Amniotic epithelial cell (primary cell): Measurements from ENCODE around the gene GPC5.
"Not testable (repeated sequence)": the region's sequence is repeated elsewhere in the genome, so short reads cannot be mapped to it uniquely, and the experiment has no call there.

Experiments used
- DNase-seq: peaks from one replicate; pipeline ENCODE4 v3.0.0-alpha.2; 2010; ENCODE audit warnings: low read depth

GPC5 gene

DNA sequence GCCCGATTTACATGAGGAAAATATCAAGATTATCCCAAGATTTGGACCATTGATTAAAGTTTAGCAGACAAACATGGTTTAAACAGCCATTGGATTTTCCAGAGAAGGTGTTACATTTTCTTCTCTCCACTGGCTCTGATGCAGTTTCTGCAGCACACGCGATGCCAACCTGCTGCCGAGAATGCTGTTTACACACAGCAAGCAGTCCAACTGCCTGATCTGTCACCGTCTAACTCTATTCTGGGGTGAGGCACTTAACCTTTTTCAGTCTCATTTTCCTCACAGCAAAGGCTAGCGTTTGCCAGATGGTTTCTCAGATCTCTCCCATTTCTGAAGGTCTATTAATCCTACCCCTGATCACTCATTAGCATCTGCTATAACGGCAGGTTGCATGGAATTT lies 1064.7 kb downstream of the GPC5 start:
- DNase-seq: no peak

DNA sequence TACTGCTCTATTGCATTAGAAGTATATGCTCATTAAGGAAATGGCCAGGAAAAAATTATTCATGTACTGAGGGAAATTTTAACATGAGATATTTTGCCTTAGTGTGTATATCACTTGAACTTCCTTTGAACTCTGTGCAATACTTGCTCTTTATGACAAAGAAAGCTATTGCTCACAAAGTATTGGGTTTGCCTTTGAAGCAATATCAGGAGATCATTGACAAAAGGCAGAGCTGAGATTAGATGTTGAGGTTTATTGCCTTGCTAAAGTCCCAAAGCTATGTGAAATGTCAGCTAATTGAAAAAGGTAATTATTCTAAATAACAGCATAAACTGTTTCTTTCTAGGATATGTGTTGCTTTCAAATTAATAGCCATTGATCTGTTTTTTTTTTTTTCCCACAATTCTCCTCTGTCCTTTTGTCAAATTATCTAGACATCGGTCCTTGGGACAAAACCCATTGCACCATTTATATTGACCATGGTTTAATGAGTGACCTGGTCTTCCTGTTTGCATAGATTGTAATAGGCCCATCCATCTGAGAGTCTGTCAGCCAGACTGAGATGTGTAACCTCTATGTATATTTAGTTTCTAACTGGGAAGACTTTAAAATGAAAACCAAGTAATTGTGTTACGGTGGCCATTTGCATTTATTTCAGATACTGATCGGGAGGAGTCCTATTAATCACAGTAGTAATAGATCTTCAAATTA lies 1075.5 kb downstream of the GPC5 start:
- no peak for DNase-seq

DNA sequence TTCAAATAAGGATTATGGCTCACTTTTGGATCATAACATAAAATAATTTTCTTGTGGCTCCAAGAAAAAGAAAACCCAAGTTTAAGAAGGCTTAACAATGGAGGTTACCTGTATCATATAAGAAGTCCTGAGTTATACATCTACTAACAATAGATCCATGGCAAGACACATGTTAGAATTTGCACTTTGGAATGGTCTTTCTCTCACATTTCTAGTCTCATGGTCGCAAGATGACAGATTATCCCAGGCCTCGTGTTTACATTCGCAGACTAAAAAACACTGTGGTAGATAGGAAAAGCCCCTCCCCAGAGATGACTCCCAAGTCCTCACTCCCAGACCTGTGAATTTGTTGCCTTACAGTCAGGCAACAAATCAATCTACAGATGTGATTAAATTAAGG lies 1082.0 kb downstream of the GPC5 start:
- DNase-seq: no peak

DNA sequence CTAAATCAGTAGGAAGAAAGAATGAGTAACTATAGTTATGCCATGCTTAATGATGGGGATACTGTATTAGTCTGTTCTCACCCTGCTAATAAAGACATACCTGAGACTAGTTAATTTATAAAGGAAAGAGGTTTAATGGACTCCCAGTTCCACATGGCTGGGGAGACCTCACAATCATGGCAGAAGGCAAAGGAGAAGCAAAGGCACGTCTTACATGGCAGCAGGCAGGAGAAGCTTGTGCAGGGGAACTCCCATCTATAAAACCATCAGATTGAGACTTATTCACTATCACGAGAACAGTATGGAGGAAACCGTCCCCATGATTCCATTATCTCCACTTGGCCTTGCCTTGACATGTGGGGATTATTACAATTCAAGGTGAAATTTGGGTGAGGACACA lies 1084.4 kb downstream of the GPC5 start:
- not testable (repeated sequence) for DNase-seq

DNA sequence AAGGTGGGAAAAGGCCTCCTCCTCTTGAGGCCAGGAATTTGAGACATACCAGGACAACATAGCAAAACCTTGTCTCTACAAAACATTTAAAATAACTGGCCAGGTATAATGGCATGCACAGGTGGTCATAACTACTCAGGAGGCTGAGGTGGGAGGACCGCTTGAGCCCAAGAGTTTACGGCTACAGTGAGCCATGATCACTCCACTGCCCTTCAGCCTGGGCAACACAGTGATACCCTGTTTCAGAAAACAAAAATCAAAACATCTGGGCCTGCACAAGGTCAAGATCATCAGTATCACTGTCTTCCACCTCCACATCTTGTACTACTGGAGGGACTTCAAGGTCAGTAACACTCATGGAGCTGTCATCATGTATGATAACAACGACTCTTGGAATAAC lies 1085.5 kb downstream of the GPC5 start:
- DNase-seq: no peak

DNA sequence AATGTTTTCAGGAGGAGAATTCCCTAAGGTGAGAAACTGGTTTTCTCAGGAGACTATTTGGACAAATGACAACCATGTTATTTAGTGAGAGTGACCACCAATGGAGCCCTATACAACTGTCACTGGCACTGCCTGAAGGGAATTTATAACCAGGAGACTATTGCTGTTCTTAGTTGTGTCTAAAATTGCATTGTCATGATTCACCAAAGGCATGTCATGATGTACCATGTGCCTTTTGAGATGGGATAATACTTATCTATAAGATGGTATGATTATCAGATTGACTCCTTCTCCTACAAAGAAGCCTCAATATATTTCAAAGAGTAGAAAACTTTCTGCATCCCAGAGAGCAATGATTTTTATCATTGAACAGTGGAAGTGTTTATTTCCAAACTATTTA lies 1088.8 kb downstream of the GPC5 start:
- DNase-seq: no peak

DNA sequence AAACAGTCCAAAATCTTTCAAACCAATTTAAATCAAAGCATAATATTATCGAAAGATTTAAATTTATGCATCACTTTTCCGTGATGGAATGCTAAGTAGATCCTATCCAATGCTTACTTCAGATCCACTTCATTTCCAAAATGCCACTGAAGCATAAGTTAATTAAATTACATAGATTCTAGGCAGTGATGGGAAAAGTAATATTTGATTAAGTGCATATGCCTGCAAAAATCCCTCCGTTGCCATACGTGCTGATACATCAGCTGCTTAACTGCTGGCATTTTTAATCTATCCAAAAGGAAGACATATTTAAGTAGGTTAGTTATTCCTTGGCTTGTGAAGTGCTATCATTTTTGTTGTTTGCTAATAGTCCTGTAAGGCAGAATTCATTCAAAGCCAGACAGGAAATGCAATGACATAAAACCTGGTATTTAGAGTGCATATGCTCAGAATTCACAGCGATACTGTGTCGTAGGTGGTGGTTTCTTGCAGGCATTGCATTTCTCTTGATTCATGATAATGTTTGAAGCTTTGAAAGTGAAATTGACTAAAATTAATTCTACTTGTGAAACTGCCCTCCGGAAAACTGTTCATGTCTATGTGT lies 1089.9 kb downstream of the GPC5 start:
- DNase-seq: no peak

DNA sequence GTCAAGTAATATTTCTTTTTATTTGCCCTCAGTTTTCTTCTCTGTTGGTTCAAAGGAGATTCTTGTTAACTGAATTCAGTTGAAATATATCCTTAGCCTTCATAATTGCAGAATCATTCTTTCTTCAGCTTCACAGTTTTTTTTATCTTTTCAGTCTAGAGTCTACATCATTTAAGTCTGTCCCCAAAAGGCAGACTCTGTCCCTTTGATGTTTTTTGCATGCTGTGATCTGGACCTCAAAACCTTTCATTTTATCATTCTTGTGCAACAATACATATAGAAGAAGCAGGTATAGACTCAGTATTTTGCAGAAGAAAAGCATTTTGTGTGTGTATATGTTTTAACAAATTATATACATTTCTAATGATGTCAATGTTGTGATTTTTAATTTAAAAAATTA lies 1093.4 kb downstream of the GPC5 start:
- DNase-seq: no peak

DNA sequence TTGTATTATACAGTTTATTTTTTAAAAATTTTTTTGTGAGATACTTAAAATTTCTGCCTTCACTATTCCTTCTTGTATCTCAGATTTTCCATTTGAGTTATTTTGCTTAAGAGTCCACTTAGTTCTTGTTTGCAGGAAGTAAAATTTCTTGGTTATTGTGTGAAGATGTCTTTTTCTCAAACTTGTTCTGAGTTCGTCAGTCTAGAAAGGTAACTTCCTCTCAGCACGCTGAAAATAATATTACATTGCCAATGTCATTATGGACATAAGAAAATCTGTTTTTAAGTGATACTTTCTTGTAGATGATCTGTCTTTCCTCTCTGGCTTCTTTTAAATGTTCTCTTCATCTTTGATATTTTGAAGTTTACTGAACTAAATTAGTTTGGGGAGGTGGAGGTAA lies 1096.5 kb downstream of the GPC5 start:
- DNase-seq: no peak

DNA sequence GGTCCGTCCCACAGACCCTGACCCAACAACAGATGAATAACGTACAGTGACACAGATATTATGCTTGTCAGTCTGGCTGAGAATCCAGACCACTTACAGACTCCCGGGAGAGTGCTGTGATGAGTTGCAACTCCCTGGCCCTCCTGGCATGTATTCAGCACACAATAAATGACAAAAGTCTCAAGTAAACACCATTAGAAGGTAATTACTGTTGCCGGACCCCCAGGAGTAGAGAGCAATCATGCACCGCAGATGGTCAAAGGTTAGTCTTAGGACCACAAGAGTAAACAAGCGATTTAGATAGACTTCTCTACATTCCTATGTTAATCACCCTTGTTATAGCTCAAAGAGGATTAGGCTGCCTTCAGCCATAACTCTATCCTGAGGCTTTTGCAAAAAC lies 1101.8 kb downstream of the GPC5 start:
- DNase-seq: peak; percentile 8

DNA sequence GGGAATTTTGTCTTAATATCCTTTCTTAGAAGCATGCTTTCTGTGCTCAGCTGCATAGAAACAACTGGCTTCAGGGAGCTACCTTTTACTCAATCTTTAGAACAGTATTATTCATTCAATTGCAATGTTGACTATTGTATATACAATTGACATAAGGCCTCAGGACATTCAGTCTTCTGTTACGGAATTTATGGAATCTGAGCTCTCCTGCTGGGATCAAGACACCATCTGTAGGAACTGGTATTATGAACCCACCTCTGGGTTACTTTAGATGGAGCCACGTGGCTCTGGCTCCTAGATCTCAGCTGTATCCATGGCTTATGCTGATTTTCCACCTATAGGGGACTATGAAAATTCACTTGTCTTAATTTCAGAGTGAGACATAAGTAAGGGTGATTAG lies 1112.0 kb downstream of the GPC5 start:
- DNase-seq: peak; percentile 76

DNA sequence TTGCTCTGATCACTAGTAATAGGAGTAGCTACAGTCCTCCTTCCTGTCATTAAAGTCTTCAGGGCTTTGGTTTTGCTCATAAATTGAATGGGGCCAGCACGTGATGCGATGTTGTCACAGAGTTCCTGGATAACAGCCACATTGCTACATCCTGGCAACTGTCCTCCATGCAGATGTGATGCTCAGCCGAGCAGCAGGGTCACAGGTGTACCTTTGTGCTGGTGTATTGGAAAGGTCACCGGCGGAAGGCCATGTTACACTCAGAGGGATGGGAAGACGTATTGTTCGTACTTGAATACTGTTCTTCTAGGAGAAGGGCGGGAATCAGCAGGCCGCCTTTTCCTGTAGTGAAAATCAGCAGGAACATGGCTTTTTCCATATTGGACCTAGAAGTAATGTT lies 1114.4 kb downstream of the GPC5 start:
- no peak for DNase-seq

DNA sequence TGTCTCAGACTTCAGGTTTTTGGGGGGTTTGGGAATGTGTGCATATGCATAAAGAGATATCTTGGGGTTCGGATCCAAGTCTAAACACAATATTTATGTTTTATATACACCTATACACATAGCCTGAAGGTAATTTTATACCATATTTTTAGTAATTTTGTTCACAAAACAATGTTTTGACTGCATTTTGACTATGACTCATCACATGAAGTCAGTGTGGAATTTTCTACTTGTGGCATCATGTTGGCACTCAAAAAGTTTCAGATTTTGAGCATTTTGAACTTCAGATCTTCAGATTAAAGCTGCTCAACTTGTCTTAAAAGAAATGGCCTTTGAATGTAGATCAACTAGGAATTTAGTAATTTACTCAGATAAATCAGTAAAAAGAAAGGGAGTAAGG lies 1115.3 kb downstream of the GPC5 start:
- no peak for DNase-seq

DNA sequence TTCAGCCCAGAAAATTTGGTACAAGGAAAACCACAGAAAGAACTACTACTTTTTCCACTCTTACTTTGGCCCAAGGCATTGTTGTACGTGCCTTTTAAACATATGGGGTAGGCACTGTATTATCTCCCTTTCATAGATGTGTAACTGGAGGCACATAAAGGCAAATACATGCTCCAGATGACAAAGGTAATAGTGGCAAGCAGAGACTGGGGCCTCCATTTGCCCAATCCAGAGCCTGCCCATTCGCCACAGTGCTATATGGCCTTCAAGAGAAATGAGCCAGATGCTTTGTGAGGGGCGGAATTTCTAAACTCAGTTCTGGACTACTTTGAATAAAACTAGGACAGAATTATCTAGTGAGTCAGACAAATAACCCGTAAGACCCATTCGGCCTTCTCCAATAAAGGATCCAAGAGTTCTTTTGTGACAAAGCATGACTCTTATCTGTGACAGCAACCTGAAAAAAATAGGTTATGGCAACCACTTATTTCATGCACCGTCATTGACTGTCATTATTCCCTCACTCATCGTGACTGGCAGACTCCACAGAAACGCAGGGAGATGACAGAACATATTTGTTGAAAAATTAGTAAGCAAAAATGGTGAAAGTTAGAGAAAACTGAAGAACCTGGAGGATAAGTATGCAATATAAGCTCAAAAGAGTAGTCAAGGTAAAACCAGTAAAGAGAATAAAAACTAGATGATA lies 1116.2 kb downstream of the GPC5 start:
- DNase-seq: no peak

DNA sequence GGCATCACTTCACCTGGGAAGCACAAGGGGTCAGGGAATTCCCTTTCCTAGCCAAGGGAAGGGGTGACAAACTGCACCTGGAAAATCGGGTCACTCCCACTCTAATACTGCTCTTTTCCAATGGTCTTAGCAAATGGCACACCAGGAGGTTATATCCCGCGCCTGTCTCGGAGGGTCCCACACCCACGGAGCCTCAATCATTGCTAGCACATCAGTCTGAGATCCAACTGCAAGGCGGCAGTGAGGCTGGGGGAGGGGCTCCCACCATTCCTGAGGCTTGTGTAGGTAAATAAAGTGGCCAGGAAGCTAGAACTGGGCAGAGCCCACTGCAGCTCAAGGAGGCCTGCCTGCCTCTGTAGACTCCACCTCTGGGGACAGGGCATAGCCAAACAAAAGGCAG lies 1118.5 kb downstream of the GPC5 start:
- DNase-seq: not testable (repeated sequence)

DNA sequence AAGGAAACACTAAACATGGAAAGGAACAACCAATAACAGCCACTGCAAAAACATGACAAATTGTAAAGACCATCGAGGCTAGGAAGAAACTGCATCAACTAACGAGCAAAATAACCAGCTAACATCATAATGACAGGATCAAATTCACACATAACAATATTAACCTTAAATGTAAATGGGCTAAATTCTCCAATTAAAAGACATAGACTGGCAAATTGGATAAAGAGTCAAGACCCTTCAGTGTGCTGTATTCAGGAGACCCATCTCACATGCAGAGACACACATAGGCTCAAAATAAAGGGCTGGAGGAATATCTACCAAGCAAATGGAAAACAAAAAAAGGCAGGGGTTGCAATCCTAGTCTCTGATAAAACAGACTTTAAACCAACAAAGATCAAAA lies 1120.2 kb downstream of the GPC5 start:
- not testable (repeated sequence) for DNase-seq

DNA sequence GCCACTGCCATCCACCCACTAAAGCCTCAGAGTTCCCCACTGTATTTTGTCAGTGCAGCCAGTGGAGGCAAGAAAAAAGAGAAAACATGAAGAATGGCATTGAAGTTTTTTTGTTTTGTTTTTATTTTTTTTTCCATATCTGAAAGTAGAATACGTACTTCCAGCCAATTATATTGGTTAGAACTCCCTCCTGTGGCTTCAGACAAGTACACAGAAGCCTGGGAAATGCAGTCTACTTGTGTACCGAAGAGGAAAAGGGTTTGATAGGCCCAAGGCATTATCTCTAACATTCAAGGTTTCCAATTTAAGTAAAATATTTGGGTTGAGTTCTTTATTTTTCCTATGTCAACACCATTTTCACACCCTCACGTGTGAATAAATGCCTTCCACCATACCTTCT lies 1131.9 kb downstream of the GPC5 start:
- peak; percentile 45 for DNase-seq

DNA sequence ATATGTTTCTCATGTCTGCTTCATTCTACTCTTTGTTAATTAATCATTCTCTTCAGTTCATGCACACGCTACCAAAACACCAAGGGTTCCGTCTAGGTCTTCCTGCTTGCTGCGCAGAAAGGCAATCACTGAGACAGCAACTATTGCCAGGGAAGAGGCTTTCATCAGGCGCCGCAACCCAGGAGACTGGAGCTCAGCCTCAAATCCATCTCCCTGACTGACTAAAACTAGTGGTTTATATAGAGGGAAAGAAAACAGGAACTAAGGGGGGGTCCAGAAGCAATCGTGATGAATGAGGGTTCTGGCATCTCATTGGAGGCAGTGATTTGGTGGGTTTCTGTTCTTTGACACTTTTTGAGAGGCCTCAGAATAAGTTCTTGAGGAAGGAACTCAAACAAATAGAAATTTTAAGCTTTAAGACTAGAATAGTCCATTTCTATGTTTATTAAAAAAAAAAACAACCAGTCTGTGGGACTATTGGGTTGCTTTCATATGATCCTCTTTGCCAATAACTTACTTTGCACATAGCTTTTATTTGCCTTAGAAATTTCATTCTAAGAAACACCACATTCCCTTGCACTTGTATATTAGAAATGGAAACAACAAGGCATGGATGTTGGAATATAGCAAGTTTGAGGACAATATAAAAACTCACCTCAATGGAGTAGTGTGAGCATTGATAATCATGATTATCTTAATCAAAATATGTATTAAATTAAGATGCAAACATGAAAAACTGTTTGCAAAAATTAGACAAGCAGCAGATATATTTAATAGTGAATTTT lies 1137.0 kb downstream of the GPC5 start:
- DNase-seq: no peak

DNA sequence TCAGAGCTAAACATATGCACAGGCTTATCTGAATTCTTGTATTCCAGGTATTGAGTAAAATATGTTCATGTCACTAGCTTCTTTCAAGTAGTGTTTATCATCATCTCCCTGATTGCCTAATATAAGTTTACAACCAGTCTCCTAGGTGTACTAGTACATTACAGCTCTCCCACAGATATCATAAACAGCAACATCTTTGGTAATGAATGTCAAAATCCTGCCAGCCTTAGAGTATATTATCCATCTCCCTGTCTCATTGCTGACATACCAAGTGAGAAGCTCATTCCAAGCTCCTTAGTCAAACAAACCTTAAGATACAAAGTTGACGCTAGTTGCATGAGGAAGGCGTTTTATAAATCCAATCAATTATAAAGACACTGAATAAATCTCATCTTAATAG lies 1139.0 kb downstream of the GPC5 start:
- peak; percentile 94 for DNase-seq

DNA sequence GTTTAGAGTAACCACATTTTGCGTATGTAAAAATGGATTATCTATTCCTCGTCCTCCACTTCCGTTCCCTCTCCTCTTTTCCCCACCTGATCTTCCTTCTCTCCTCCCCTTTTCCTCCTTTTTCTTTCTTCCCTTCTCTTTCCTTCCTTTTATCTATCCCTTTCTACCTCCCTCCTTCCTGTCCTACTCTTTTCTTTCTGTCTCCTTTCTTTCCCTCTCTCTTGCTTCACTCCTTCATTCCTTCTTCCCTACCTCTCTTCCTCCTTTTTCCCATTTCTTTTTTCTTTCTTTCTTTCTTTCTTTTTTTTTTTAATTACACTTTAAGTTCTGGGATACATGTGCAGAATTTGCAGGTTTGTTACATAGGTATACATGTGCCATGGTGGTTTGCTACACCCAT lies 1139.7 kb downstream of the GPC5 start:
- DNase-seq: no peak

DNA sequence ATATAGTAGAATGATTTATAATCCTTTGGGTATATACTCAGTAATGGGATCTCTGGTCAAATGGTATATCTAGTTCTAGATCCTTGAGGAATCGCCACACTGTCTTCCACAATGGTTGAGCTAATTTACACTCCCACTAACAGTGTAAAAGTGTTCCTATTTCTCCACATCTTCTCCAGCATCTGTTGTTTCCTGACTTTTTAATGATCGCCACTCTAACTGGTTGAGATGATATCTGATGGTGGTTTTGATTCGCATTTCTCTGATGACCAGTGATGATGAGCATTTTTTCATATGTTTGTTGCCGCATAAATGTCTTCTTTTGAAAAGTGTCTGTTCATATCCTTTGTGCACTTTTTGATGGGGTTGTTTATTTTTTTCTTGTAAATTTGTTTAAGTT lies 1140.7 kb downstream of the GPC5 start:
- not testable (repeated sequence) for DNase-seq

DNA sequence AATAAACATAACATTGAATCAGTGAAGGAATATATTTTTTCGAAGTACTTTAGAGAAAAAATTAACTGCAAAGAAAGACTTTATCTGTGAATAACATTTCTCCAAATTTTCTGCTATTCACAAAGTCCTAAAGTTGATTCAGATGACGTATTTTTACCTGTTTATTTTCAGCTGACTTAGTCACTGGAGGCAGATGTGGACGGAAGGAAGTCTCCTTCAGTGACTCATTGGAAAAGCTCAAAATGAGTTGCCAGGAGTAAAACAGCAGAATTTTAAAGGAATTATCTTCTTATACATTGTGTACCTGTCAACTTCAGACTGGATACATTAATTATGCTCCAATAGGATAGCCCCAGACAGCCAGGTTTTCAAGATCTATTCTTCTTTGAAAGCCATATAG lies 1148.8 kb downstream of the GPC5 start:
- DNase-seq: peak; percentile 54

DNA sequence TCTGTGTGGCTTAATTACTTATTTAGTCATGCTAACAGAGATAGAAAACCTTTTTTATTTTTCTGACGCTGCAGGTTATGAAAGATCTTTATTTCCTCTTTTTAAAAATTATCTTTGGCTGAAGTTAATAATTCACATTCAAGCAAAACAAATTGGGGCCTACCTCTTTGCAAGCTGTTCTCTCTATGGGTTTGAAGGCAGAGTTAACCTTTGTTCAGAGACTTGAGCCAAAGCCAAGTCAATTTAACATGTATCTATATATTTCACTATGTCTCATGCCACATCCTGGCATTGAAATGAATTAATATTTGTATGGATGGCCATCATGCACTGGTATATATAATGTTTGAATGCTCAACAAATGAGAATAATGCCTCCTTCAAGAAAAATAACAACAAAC lies 1150.9 kb downstream of the GPC5 start:
- DNase-seq: no peak
